Hepatocyte (in vitro differentiated cells): ENCODE results near the gene ASB2.

Experiments
- EZH2 ChIP-seq: fragments of 200-600 bp; sonication (generic); IDR thresholded peaks from 2 replicates; pipeline ENCODE4 v1.6.1; 2016; ENCODE audit warnings: antibody characterized with exemption, mild to moderate bottlenecking, borderline replicate concordance
- TF ChIP-seq, protein P1 (sequence below): fragments of 200-600 bp; sonication (generic); IDR thresholded peaks from 2 replicates; pipeline ENCODE4 v1.5.1; 2016; ENCODE audit warnings: antibody characterized with exemption, mild to moderate bottlenecking; ENCODE audit not compliant: poor library complexity

DNA sequence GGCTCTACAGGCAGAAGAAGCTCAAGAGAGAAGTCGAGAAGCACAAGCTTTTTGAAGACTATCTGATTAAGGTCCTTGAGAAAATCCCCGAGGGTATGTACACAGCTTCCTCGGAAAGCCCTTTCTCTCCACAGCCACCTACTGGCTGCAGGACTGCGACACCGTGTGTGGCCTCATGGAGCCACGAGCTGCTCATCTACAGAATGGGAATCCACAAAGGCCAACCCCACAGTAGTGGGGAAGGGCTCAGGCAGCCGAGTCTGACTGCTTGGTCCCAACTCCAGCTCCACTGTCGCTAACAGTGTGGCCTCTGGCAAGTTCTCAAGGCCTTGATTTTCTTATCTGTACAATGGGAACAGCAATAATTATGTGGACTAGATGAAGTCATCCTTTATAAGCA, 23.2 kb upstream of the ASB2 start:
- TF ChIP-seq, protein P1, sequence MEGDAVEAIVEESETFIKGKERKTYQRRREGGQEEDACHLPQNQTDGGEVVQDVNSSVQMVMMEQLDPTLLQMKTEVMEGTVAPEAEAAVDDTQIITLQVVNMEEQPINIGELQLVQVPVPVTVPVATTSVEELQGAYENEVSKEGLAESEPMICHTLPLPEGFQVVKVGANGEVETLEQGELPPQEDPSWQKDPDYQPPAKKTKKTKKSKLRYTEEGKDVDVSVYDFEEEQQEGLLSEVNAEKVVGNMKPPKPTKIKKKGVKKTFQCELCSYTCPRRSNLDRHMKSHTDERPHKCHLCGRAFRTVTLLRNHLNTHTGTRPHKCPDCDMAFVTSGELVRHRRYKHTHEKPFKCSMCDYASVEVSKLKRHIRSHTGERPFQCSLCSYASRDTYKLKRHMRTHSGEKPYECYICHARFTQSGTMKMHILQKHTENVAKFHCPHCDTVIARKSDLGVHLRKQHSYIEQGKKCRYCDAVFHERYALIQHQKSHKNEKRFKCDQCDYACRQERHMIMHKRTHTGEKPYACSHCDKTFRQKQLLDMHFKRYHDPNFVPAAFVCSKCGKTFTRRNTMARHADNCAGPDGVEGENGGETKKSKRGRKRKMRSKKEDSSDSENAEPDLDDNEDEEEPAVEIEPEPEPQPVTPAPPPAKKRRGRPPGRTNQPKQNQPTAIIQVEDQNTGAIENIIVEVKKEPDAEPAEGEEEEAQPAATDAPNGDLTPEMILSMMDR, result no peak
- TF ChIP-seq EZH2, result no peak
